GM12873 (cell line): ENCODE results near the gene TTLL11.

Source experiments
- TF ChIP-seq, protein P1 (sequence below): IDR thresholded peaks from 2 replicates; pipeline ENCODE4 v1.5.1; 2012; ENCODE audit warnings: low read depth, mild to moderate bottlenecking, moderate library complexity, low read length, control low read depth; ENCODE audit not compliant: insufficient read depth; ENCODE audit errors: missing control alignments

TTLL11 gene

GRCh38 chr9:121823451-121824169 lies 269.5 kb downstream of the TTLL11 start:
- TF ChIP-seq, protein P1, sequence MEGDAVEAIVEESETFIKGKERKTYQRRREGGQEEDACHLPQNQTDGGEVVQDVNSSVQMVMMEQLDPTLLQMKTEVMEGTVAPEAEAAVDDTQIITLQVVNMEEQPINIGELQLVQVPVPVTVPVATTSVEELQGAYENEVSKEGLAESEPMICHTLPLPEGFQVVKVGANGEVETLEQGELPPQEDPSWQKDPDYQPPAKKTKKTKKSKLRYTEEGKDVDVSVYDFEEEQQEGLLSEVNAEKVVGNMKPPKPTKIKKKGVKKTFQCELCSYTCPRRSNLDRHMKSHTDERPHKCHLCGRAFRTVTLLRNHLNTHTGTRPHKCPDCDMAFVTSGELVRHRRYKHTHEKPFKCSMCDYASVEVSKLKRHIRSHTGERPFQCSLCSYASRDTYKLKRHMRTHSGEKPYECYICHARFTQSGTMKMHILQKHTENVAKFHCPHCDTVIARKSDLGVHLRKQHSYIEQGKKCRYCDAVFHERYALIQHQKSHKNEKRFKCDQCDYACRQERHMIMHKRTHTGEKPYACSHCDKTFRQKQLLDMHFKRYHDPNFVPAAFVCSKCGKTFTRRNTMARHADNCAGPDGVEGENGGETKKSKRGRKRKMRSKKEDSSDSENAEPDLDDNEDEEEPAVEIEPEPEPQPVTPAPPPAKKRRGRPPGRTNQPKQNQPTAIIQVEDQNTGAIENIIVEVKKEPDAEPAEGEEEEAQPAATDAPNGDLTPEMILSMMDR, result no peak

GRCh38 chr9:121822093-121823085 lies 270.7 kb downstream of the TTLL11 start:
- TF ChIP-seq, protein P1, result no peak

DNA sequence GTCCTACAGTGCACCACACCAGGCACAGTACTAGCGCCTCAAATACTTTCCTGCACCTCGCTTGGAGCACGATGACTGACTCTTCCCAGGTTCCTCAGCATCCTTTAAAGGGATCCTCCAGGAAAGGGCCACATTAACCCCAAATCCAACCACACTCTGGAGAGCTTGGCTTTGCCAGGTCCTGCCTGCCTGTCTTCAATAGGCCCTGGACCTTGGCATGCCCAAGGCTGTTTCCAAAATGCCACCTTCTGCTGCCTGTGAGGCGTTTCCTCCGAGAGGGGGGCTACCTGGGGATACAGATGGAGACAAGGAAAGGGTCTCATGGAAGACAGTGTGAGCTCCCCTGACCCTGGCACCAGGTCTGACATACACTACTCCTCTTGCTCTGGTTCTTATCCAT lies 271.8 kb downstream of the TTLL11 start:
- TF ChIP-seq, protein P1, result no peak

GRCh38 chr9:121820286-121821005 lies 272.7 kb downstream of the TTLL11 start:
- TF ChIP-seq, protein P1, result no peak

GRCh38 chr9:121819428-121820231 lies 273.5 kb downstream of the TTLL11 start:
- TF ChIP-seq, protein P1, result no peak

DNA sequence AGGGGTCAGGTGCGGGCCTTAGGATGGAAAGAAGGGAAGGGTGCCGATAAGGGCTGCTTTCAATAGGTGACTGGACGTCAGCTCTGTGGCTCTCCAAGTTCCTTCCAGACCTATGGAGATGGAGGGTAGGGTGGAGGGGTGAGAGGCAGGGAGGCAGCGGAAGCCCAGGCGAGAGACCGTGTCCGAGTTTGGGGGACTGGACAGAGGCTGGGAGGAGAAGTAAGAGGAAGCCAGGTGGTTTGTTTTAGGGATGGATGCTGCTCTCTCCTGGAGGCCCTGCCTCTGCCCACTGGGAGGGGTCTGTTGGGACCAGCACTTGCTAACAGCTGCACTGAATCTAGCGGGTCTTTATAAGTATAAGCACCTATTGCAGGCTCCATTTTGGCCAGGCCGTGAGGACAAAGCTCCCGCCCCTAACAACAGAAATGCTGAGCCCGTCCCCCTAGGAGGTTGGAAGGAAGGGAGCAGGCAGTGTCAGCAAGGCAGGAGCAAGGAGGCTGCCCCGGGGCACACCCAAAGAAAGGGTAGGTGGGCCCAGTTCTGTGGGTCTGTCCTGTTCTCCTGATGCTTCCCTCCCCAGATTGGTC lies 274.2 kb downstream of the TTLL11 start:
- TF ChIP-seq, protein P1, result no peak
